SK-MEL-5 (cell line): Measurements from ENCODE around the gene INIP. TPM values are rescaled to one million over a fixed set of nuclear protein-coding genes. Genes with fewer than 3 reads are reported as not detected.

Experiments
- DNase-seq: peaks from one replicate; pipeline ENCODE4 v3.0.0-alpha.2; 2016; ENCODE audit warnings: low read depth, low spot score
- in situ Hi-C: cut with HindIII; loops from 2 replicates; pipeline ENCODE4 v1.10.0; 2016; ENCODE audit warnings: low sequenced_read_pairs, high pct_unique_total_duplicates, low pct_unique_long_range_greater_than_20kb
- total RNA-seq: library from RNA; depleted of rRNA; stranded (reverse); fragments of >200 nt; shearing (Covaris generic); gene quantifications from 2 replicates; pipeline ENCODE4 v1.2.3, GENCODE V29; 2014; rRNA removed

Gene INIP
- total RNA-seq, 1 experiment from 2014 or later = 20.2 TPM

DNA sequence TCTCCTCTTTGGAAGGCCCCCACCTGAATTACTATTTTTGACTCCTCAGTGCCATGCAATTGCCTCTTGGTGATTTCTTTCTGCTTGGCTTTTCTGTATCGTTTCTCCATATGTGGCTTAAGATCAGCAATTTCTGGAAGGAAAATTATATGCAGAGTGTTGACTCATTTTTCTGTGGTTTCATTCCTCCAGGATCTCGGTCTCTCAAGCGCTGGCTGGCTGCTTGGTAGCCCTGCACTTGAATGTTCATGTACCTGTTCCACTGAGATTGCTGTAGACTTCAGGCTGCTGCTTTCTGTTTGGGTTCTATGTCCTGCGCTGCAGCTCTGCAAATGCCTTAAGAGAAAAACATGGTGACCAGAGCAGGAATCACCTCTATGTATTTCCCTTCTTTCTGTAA, 77.6 kb downstream of the INIP start:
- in situ Hi-C loops = no loop called here
- DNase-seq = no peak

Other genes starting within 250 kb of the INIP start
- 2.0 TPM in 2 replicates for gene KIAA1958, start 231.3 kb downstream of the INIP start, total RNA-seq
- 39.2 and 39.6 TPM in 2 replicates for gene SNX30, start 32.6 kb upstream of the INIP start, total RNA-seq
- not detected in 2 replicates for gene SLC46A2, start 172.8 kb upstream of the INIP start, total RNA-seq